B cell (primary cell): ENCODE results near the gene TARP.

Source experiments
- ATAC-seq: fragments of 200-7000 bp; cut with Tn5 transposase; one replicate; pipeline ENCODE4 v1.10.0; 2021; ENCODE audit warnings: low read depth, mild to moderate bottlenecking, moderate number of reproducible peaks, moderate library complexity
- CTCF ChIA-PET: fragments of 350-600 bp; sonication (Branson Sonifier 250); formaldehyde crosslinking; loops from one replicate; lab custom pipeline; 2021; ENCODE audit warnings: antibody characterized with exemption, inconsistent platforms; lab: Charles Lee
- POLR2A ChIA-PET: fragments of 350-600 bp; sonication (Branson Sonifier 250); formaldehyde crosslinking; loops from one replicate; lab custom pipeline; 2021; ENCODE audit warnings: antibody characterized with exemption; lab: Charles Lee
- DNase-seq: peaks from one replicate; pipeline ENCODE4 v3.0.0; 2013
- H2AFZ ChIP-seq: 2 replicates; pipeline ENCODE4 v1.6.1; 2012; ENCODE audit warnings: mild to moderate bottlenecking, low read depth, low read length; ENCODE audit not compliant: insufficient read depth, poor library complexity, severe bottlenecking
- H3K27ac ChIP-seq, 2 donors: 1 replicate in 1 of 2; 2 replicates in 1 of 2; pipeline ENCODE4 v1.5.1; 2012 to 2013; ENCODE audit warnings: low read length in 2 of 2, mild to moderate bottlenecking in 2 of 2, moderate library complexity in 1 of 2
- H3K27me3 ChIP-seq, 4 experiments: fragments of 200-600 bp in 1 of 4; sonication (generic) in 1 of 4; replicated peaks in 1 of 4; 1 replicate in 2 of 4; 2 replicates in 2 of 4; pipeline versions ENCODE4 v1.6.1 to v1.7.0; 2013 to 2016; ENCODE audit warnings: low read length in 3 of 4, mild to moderate bottlenecking in 2 of 4, mixed read lengths in 1 of 4, moderate library complexity in 1 of 4; ENCODE audit not compliant: insufficient read depth in 4 of 4, control insufficient read depth in 3 of 4; ENCODE audit errors: control extremely low read depth in 1 of 4
- H3K36me3 ChIP-seq, 2 experiments: replicated peaks in 1 of 2; 1 replicate in 1 of 2; 2 replicates in 1 of 2; pipeline versions ENCODE4 v1.6.1 to v1.7.1; 2013; ENCODE audit warnings: low read length in 1 of 2; ENCODE audit not compliant: insufficient read depth in 2 of 2, control insufficient read depth in 1 of 2; ENCODE audit errors: control extremely low read depth in 1 of 2, extremely low read depth in 1 of 2
- H3K4me1 ChIP-seq, 2 donors: fragments of 200-600 bp in 1 of 2; sonication (generic) in 1 of 2; 1 replicate in 1 of 2; 2 replicates in 1 of 2; pipeline versions ENCODE4 v1.5.1 to v1.6.1; 2013 to 2017; ENCODE audit warnings: low read length in 2 of 2; ENCODE audit not compliant: control insufficient read depth in 2 of 2, insufficient read depth in 2 of 2
- H3K4me2 ChIP-seq: replicated peaks from 2 replicates; pipeline ENCODE3; 2012; ENCODE audit warnings: mild to moderate bottlenecking, low read depth, low read length; ENCODE audit not compliant: poor library complexity, severe bottlenecking
- H3K4me3 ChIP-seq, 5 experiments: fragments of 200-600 bp in 1 of 5; sonication (generic) in 1 of 5; 1 replicate in 3 of 5; 2 replicates in 2 of 5; pipeline versions ENCODE4 v1.5.1 to v1.7.0; 2011 to 2016; ENCODE audit warnings: low read length in 4 of 5, mild to moderate bottlenecking in 4 of 5, low read depth in 2 of 5, control low read depth in 1 of 5, moderate library complexity in 1 of 5; ENCODE audit not compliant: insufficient read depth in 1 of 5; ENCODE audit errors: control extremely low read depth in 1 of 5, extremely low read depth in 1 of 5
- H3K79me2 ChIP-seq: fragments of 200-600 bp; sonication (generic); one replicate; pipeline ENCODE4 v1.6.0; 2016; ENCODE audit warnings: low read length; ENCODE audit not compliant: control insufficient read depth, insufficient read depth
- H3K9ac ChIP-seq: fragments of 200-600 bp; sonication (generic); 2 replicates; pipeline ENCODE4 v1.6.1; 2017; ENCODE audit warnings: mild to moderate bottlenecking, low read length, moderate library complexity
- H3K9me3 ChIP-seq, 3 donors: one replicate each; pipeline versions ENCODE4 v1.6.1 to v1.7.1; 2013; ENCODE audit warnings: low read length in 2 of 3; ENCODE audit not compliant: control insufficient read depth in 2 of 3, insufficient read depth in 1 of 3; ENCODE audit errors: control extremely low read depth in 1 of 3
- H4K20me1 ChIP-seq: 2 replicates; pipeline ENCODE4 v1.6.0; 2012; ENCODE audit warnings: mild to moderate bottlenecking, low read length; ENCODE audit not compliant: insufficient read depth, control insufficient read depth, poor library complexity, severe bottlenecking
- H3K27ac Mint-ChIP-seq: one replicate; pipeline ENCODE4 v1.8.0; 2021; ENCODE audit warnings: mixed read lengths
- H3K27me3 Mint-ChIP-seq: one replicate; pipeline ENCODE4 v1.8.0; 2021; ENCODE audit warnings: mixed read lengths
- H3K4me1 Mint-ChIP-seq: one replicate; pipeline ENCODE4 v1.8.0; 2021; ENCODE audit warnings: mixed read lengths
- H3K4me3 Mint-ChIP-seq: one replicate; pipeline ENCODE4 v1.8.0; 2021; ENCODE audit warnings: mixed read lengths
- H3K9me3 Mint-ChIP-seq: one replicate; pipeline ENCODE4 v1.8.0; 2022; ENCODE audit warnings: mixed read lengths; ENCODE audit not compliant: insufficient read depth
- CTCF ChIP-seq: fragments of 200-600 bp; IDR thresholded peaks from one replicate; pipeline ENCODE4 v1.8.0; 2022; ENCODE audit warnings: antibody characterized with exemption, mild to moderate bottlenecking
- EZH2 ChIP-seq: IDR thresholded peaks from 2 replicates; pipeline ENCODE4 v1.6.1; 2012; ENCODE audit warnings: borderline replicate concordance, low read depth, mild to moderate bottlenecking, moderate library complexity, low read length; ENCODE audit not compliant: insufficient read depth, poor library complexity, severe bottlenecking
- WGBS: methylation state at CpG from one replicate; pipeline ENCODE4 v1.1.5; 2013; ENCODE audit warnings: missing lambda C conversion rate; ENCODE audit not compliant: insufficient coverage; 5-methylcytosine and 5-hydroxymethylcytosine counted together
- intact Hi-C: fragments of 100-400 bp; cut with micrococcal nuclease; formaldehyde crosslinking; loops from one replicate; pipeline ENCODE4 v1.10.0; 2022

Gene TARP

DNA sequence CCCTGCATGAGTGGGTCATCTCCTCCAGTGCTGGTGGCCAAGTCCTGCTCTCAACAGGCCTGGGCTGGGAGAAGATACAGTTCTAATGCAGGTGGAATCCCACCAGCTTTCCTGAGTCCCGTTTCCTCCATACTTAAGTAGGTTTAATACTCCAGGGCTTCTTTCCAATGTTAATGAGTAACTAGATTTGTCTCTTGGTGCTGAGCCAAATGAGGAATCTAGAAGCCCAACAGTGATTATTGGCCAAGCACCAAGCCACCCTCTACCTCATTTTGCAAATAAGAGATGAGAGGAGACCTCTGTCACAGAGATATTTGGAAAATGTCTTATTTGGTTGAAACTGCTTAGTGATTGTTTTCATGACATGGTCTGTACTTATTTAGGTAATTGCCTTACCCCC lies 58.3 kb downstream of the TARP start:
- Mint-ChIP-seq H3K27ac (no peak overlapping the region), H3K4me1 (peaks cover 7% of the 10 kb centered on the region), H3K9me3 (no peaks in the 10 kb centered on the region), H3K4me3 (no peak overlapping the region), H3K27me3 (no peaks in the 10 kb centered on the region)
- no CpG with 5 or more reads among the region's 1 CpG for WGBS
- H3K27ac ChIP-seq, result no peak overlapping the region
- no peak for DNase-seq
- H4K20me1 ChIP-seq, result no peaks in the 10 kb centered on the region
- H3K79me2 ChIP-seq, result no peaks in the 10 kb centered on the region
- no peak for TF ChIP-seq CTCF
- TF ChIP-seq EZH2, result no peak
- no peak for ATAC-seq
- H2AFZ ChIP-seq, result no peak overlapping the region
- intact Hi-C loops, result loop anchor here (1.0 kb wide), 2 partner anchors 37 to 159 kb away; partner anchors contain the start of gene STARD3NL
- CTCF ChIA-PET, result interaction anchor here (0.6 to 4.0 kb wide), 43 partner anchors 8 to 1823 kb away, joined by 3 to 49 read pairs (median 5); no protein-coding TSS in a partner anchor
- H3K27me3 ChIP-seq, result no peaks in the 10 kb centered on the region
- H3K9ac ChIP-seq, result no peak overlapping the region
- H3K4me1 ChIP-seq, result peaks cover 4 to 9% of the 10 kb centered on the region in 2 donors
- H3K4me2 ChIP-seq, result no peak overlapping the region
- no peak overlapping the region for H3K4me3 ChIP-seq
- no peaks in the 10 kb centered on the region for H3K9me3 ChIP-seq
- peaks cover 1 to 36% of the 10 kb centered on the region in 2 experiments for H3K36me3 ChIP-seq
- POLR2A ChIA-PET, result no interaction called here

- intact Hi-C loops, result no loop called here
Measured at GRCh38 chr7:38211940-38212339, 61.5 kb downstream of the TARP start.

More at GRCh38 chr7:38211940-38212339, 61.5 kb downstream of the TARP start:
- H3K4me3 ChIP-seq, result no peak overlapping the region
- 100% methylated on average over 1 of the region's 3 CpGs for WGBS
- no peaks in the 10 kb centered on the region for H4K20me1 ChIP-seq
- POLR2A ChIA-PET, result no interaction called here
- no peak overlapping the region for H2AFZ ChIP-seq
- H3K9ac ChIP-seq, result no peak overlapping the region
- ATAC-seq (no peak), DNase-seq (no peak)
- Mint-ChIP-seq H3K4me3 (no peak overlapping the region), H3K27ac (no peak overlapping the region), H3K9me3 (no peaks in the 10 kb centered on the region), H3K27me3 (no peaks in the 10 kb centered on the region), H3K4me1 (peaks cover 7% of the 10 kb centered on the region)
- H3K4me1 ChIP-seq, result peaks cover 4 to 9% of the 10 kb centered on the region in 2 donors
- no peaks in the 10 kb centered on the region for H3K27me3 ChIP-seq
- H3K27ac ChIP-seq, result no peak overlapping the region
- no peaks in the 10 kb centered on the region for H3K9me3 ChIP-seq
- H3K36me3 ChIP-seq, result peaks cover 0 to 29% of the 10 kb centered on the region in 2 experiments
- no peaks in the 10 kb centered on the region for H3K79me2 ChIP-seq
- H3K4me2 ChIP-seq, result no peak overlapping the region
- TF ChIP-seq CTCF, result no peak
- no peak for TF ChIP-seq EZH2
- CTCF ChIA-PET, result interaction anchor here (0.6 to 1.0 kb wide), 3 partner anchors 10 to 104 kb away, joined by 3 read pairs; no protein-coding TSS in a partner anchor
